ENCODE results near the gene SPATA21. TPM values are rescaled to one million over a fixed set of nuclear protein-coding genes. Genes with fewer than 3 reads are reported as not detected.
"Not testable (repeated sequence)": the region's sequence is repeated elsewhere in the genome, so short reads cannot be mapped to it uniquely, and the experiment has no call there.

The SPATA21 gene
- total RNA-seq, 1 experiment from 2014 or later, result not detected

GRCh38 chr1:16458831-16459230 is 21.6 kb upstream of the SPATA21 start:
- Histone ChIP-seq H3K9me2 (replicated peaks; ENCODE audit: low read length) (no peaks in the 10 kb centered on the region), H4K20me1 (ENCODE audit: low read length) (no peaks in the 10 kb centered on the region), H3K9me3 (ENCODE audit: low read length) (no peaks in the 10 kb centered on the region), H3K36me3 (ENCODE audit: low read depth, low read length) (peaks cover 27% of the 10 kb centered on the region; the same call in 1 of the 2 replicates), H3F3A (ENCODE audit: low read length, unreplicated experiment) (no peaks in the 10 kb centered on the region), H3K4me2 (ENCODE audit: low read length) (no peak overlapping the region), H3K27ac (ENCODE audit: low read length) (no peak overlapping the region), H2AFZ (ENCODE audit: low read length) (no peak overlapping the region), H3K27me3 (ENCODE audit: low read length) (no peaks in the 10 kb centered on the region), H3K4me3 (ENCODE audit: low read length) (no peak overlapping the region), H3K79me2 (ENCODE audit: low read length) (no peaks in the 10 kb centered on the region), H3K4me1 (ENCODE audit: insufficient read depth, low read length) (no peaks in the 10 kb centered on the region), H3K9ac (ENCODE audit: low read length) (no peak overlapping the region)
- ChIA-PET POLR2A (ENCODE audit: unreplicated experiment) (no interaction called here), CTCF (no interaction called here)
- ATAC-seq (no peak), DNase-seq (no peak)
- no peak for TF ChIP-seq EZH2 (IDR thresholded peaks at IDR 0.05; ENCODE audit: low read length, unreplicated experiment)
- TF ChIP-seq EZH2phosphoT487 (IDR thresholded peaks at IDR 0.05; ENCODE audit: borderline replicate concordance, low read length), result no peak
- TF ChIP-seq, protein P1, sequence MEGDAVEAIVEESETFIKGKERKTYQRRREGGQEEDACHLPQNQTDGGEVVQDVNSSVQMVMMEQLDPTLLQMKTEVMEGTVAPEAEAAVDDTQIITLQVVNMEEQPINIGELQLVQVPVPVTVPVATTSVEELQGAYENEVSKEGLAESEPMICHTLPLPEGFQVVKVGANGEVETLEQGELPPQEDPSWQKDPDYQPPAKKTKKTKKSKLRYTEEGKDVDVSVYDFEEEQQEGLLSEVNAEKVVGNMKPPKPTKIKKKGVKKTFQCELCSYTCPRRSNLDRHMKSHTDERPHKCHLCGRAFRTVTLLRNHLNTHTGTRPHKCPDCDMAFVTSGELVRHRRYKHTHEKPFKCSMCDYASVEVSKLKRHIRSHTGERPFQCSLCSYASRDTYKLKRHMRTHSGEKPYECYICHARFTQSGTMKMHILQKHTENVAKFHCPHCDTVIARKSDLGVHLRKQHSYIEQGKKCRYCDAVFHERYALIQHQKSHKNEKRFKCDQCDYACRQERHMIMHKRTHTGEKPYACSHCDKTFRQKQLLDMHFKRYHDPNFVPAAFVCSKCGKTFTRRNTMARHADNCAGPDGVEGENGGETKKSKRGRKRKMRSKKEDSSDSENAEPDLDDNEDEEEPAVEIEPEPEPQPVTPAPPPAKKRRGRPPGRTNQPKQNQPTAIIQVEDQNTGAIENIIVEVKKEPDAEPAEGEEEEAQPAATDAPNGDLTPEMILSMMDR (conservative IDR thresholded peaks at IDR 0.05; ENCODE audit: low read depth, low read length), result no peak
- intact Hi-C loops (cut with micrococcal nuclease), result no loop called here
- no TSS peak for BruUV-seq (replicated peaks)

GRCh38 chr1:16456151-16456550 is 18.9 kb upstream of the SPATA21 start:
- ATAC-seq; DNase-seq; CTCF ChIA-PET; intact Hi-C loops (cut with micrococcal nuclease); H3K9me3 ChIP-seq (ENCODE audit: low read length); BruUV-seq (replicated peaks); H2AFZ ChIP-seq (ENCODE audit: low read length); H4K20me1 ChIP-seq (ENCODE audit: low read length); H3K79me2 ChIP-seq (ENCODE audit: low read length); H3K4me3 ChIP-seq (ENCODE audit: low read length); H3K9me2 ChIP-seq (replicated peaks; ENCODE audit: low read length); H3K9ac ChIP-seq (ENCODE audit: low read length); H3K27ac ChIP-seq (ENCODE audit: low read length); H3K4me2 ChIP-seq (ENCODE audit: low read length); H3K27me3 ChIP-seq (ENCODE audit: low read length); H3K4me1 ChIP-seq (ENCODE audit: insufficient read depth, low read length); POLR2A ChIA-PET (ENCODE audit: unreplicated experiment); H3F3A ChIP-seq (ENCODE audit: low read length, unreplicated experiment): not testable (repeated sequence)
- peaks cover 40% of the 10 kb centered on the region; the same call in 1 of the 2 replicates for H3K36me3 ChIP-seq (ENCODE audit: low read depth, low read length)

- H3K79me2 ChIP-seq (ENCODE audit: low read length); CTCF ChIA-PET; ATAC-seq; H3F3A ChIP-seq (ENCODE audit: low read length, unreplicated experiment); H3K4me3 ChIP-seq (ENCODE audit: low read length); H3K4me1 ChIP-seq (ENCODE audit: insufficient read depth, low read length); H3K4me2 ChIP-seq (ENCODE audit: low read length); H2AFZ ChIP-seq (ENCODE audit: low read length); H3K9me3 ChIP-seq (ENCODE audit: low read length); POLR2A ChIA-PET (ENCODE audit: unreplicated experiment); H4K20me1 ChIP-seq (ENCODE audit: low read length); H3K9ac ChIP-seq (ENCODE audit: low read length); H3K9me2 ChIP-seq (replicated peaks; ENCODE audit: low read length); H3K27ac ChIP-seq (ENCODE audit: low read length); DNase-seq; H3K27me3 ChIP-seq (ENCODE audit: low read length); BruUV-seq (replicated peaks); intact Hi-C loops (cut with micrococcal nuclease): not testable (repeated sequence)
- peaks cover 43% of the 10 kb centered on the region; the same call in 1 of the 2 replicates for H3K36me3 ChIP-seq (ENCODE audit: low read depth, low read length)
These were observed 17.7 kb upstream of the SPATA21 start for GRCh38 chr1:16454909-16455308.

- Histone ChIP-seq H3K27ac (ENCODE audit: low read length) (no peak overlapping the region), H3K9ac (ENCODE audit: low read length) (no peak overlapping the region), H3K9me2 (replicated peaks; ENCODE audit: low read length) (no peaks in the 10 kb centered on the region), H3F3A (ENCODE audit: low read length, unreplicated experiment) (no peaks in the 10 kb centered on the region), H3K9me3 (ENCODE audit: low read length) (no peaks in the 10 kb centered on the region), H3K27me3 (ENCODE audit: low read length) (no peaks in the 10 kb centered on the region), H3K79me2 (ENCODE audit: low read length) (no peaks in the 10 kb centered on the region), H3K4me2 (ENCODE audit: low read length) (no peak overlapping the region), H3K4me1 (ENCODE audit: insufficient read depth, low read length) (no peaks in the 10 kb centered on the region), H2AFZ (ENCODE audit: low read length) (no peak overlapping the region), H4K20me1 (ENCODE audit: low read length) (no peaks in the 10 kb centered on the region), H3K4me3 (ENCODE audit: low read length) (no peak overlapping the region), H3K36me3 (ENCODE audit: low read depth, low read length) (peaks cover 27% of the 10 kb centered on the region; the same call in 1 of the 2 replicates)
- no peak for DNase-seq
- no TSS peak for BruUV-seq (replicated peaks)
- ATAC-seq, result no peak
- CTCF ChIA-PET, result no interaction called here
- intact Hi-C loops (cut with micrococcal nuclease), result no loop called here
- POLR2A ChIA-PET (ENCODE audit: unreplicated experiment), result no interaction called here
- TF ChIP-seq EZH2phosphoT487 (IDR thresholded peaks at IDR 0.05; ENCODE audit: borderline replicate concordance, low read length) (no peak), EZH2 (IDR thresholded peaks at IDR 0.05; ENCODE audit: low read length, unreplicated experiment) (no peak)
- TF ChIP-seq, protein P1 (conservative IDR thresholded peaks at IDR 0.05; ENCODE audit: low read depth, low read length), result no peak
These were observed 14.8 kb upstream of the SPATA21 start for GRCh38 chr1:16451841-16452528.

Data from PC-3 (cell line).